Stimulated activated CD4-positive, alpha-beta T cell treated with anti-CD3 and anti-CD28 coated beads, Interleukin-4, amount 100 ng/mL, for 4 hours (primary cell): Measurements from ENCODE around the gene TDRD1.
A peak's percentile ranks its signal among the peaks of the same experiment; 100 is the strongest.

ENCODE experiments used
- DNase-seq, 2 experiments: peaks; one replicate each; pipeline ENCODE4 v3.0.0-alpha.2; 2020

TDRD1 gene

GRCh38 chr10:114174695-114175188, 4.4 kb upstream of the TDRD1 start:
- peak in 1 of 2 experiments; percentile 11 for DNase-seq

- no peak for DNase-seq
Measured at GRCh38 chr10:114175667-114176066, 3.5 kb upstream of the TDRD1 start.

GRCh38 chr10:114176511-114176910, 2.6 kb upstream of the TDRD1 start:
- DNase-seq = no peak

- DNase-seq = no peak
Measured at GRCh38 chr10:114179747-114180146, 594 bp downstream of the TDRD1 start.

- no peak for DNase-seq
Measured at GRCh38 chr10:114180937-114181336, 1.8 kb downstream of the TDRD1 start.

GRCh38 chr10:114181971-114182370, 2.8 kb downstream of the TDRD1 start:
- DNase-seq = no peak

GRCh38 chr10:114183563-114183962, 4.4 kb downstream of the TDRD1 start:
- no peak for DNase-seq

- DNase-seq = no peak
Measured at GRCh38 chr10:114184276-114184675, 5.1 kb downstream of the TDRD1 start.

- no peak for DNase-seq
Measured at GRCh38 chr10:114188001-114188400, 8.8 kb downstream of the TDRD1 start.

- no peak for DNase-seq
Measured at GRCh38 chr10:114188900-114189299, 9.7 kb downstream of the TDRD1 start.

- no peak for DNase-seq
Measured at GRCh38 chr10:114189700-114190099, 10.5 kb downstream of the TDRD1 start.

GRCh38 chr10:114195079-114195478, 15.9 kb downstream of the TDRD1 start:
- DNase-seq = no peak

GRCh38 chr10:114199239-114199638, 20.1 kb downstream of the TDRD1 start:
- DNase-seq = no peak

GRCh38 chr10:114202812-114203211, 23.7 kb downstream of the TDRD1 start:
- no peak for DNase-seq

GRCh38 chr10:114206902-114207301, 27.7 kb downstream of the TDRD1 start:
- no peak for DNase-seq

- DNase-seq = no peak
Measured at GRCh38 chr10:114207349-114207748, 28.2 kb downstream of the TDRD1 start.

GRCh38 chr10:114208351-114208750, 29.2 kb downstream of the TDRD1 start:
- DNase-seq = no peak

GRCh38 chr10:114212153-114212552, 33.0 kb downstream of the TDRD1 start:
- no peak for DNase-seq

- DNase-seq = no peak
Measured at GRCh38 chr10:114215033-114215432, 35.9 kb downstream of the TDRD1 start.

GRCh38 chr10:114220281-114220680, 41.1 kb downstream of the TDRD1 start:
- no peak for DNase-seq

GRCh38 chr10:114221235-114221634, 42.1 kb downstream of the TDRD1 start:
- no peak for DNase-seq

GRCh38 chr10:114223066-114223465, 43.9 kb downstream of the TDRD1 start:
- no peak for DNase-seq

GRCh38 chr10:114228156-114228555, 49.0 kb downstream of the TDRD1 start:
- no peak for DNase-seq

- DNase-seq = no peak
Measured at GRCh38 chr10:114232561-114233176, 53.5 kb downstream of the TDRD1 start.

- DNase-seq = no peak
Measured at GRCh38 chr10:114233482-114233881, 54.3 kb downstream of the TDRD1 start.
